BJ (cell line): ENCODE data around the gene MYOM1. TPM values are rescaled to one million over a fixed set of nuclear protein-coding genes. Genes with fewer than 3 reads are reported as not detected.

Experiments used
- CTCF ChIA-PET: fragments of 350-600 bp; formaldehyde crosslinking; extraction: SDS; loops from one replicate; lab custom pipeline; 2021; ENCODE audit warnings: antibody characterized with exemption, inconsistent platforms; lab: Yijun Ruan, JAX
- POLR2A ChIA-PET: fragments of 300-600 bp; sonication (Branson Sonifier 250); formaldehyde crosslinking; extraction: SDS; loops from one replicate; lab custom pipeline; 2021; ENCODE audit warnings: antibody characterized with exemption; lab: Charles Lee
- DNase-seq: peaks from one replicate; pipeline ENCODE4 v3.0.0-alpha.2; 2011; ENCODE audit warnings: low read depth
- H3K27me3 ChIP-seq: 2 replicates; pipeline ENCODE4 v1.6.0; 2011; ENCODE audit warnings: low read length; ENCODE audit not compliant: control insufficient read depth, insufficient read depth
- H3K36me3 ChIP-seq: 2 replicates; pipeline ENCODE4 v1.5.1; 2011; ENCODE audit warnings: low read length; ENCODE audit not compliant: control insufficient read depth, insufficient read depth
- H3K4me3 ChIP-seq: 2 replicates; pipeline ENCODE4 v1.5.1; 2011; ENCODE audit warnings: low read depth, mild to moderate bottlenecking, control low read depth, low read length
- CTCF ChIP-seq: IDR thresholded peaks from 2 replicates; pipeline ENCODE4 v1.5.1; 2011; ENCODE audit warnings: low read depth, mild to moderate bottlenecking, control low read depth, inconsistent platforms, low read length, moderate library complexity; ENCODE audit not compliant: insufficient read depth
- polyA plus RNA-seq: library from polyadenylated mRNA; depleted of rRNA; stranded (reverse); fragments of >200 nt; gene quantifications from 2 replicates; pipeline ENCODE4 v1.2.3, GENCODE V29; 2011

Gene MYOM1
- polyA plus RNA-seq, 1 experiment: 0.48 TPM

GRCh38 chr18:3252843-3253242 lies 33.1 kb upstream of the MYOM1 start:
- no peak for TF ChIP-seq CTCF
- peaks cover 5% of the 10 kb centered on the region for H3K36me3 ChIP-seq
- ChIA-PET POLR2A (interaction anchor here (1.2 kb wide), 1 partner anchor 201 kb away, joined by 4 read pairs; no protein-coding TSS in a partner anchor), CTCF (interaction anchor here (1.4 kb wide), 1 partner anchor 413 kb away, joined by 4 read pairs; no protein-coding TSS in a partner anchor)
- H3K4me3 ChIP-seq: no peak overlapping the region
- H3K27me3 ChIP-seq: no peaks in the 10 kb centered on the region
- no peak for DNase-seq

DNA sequence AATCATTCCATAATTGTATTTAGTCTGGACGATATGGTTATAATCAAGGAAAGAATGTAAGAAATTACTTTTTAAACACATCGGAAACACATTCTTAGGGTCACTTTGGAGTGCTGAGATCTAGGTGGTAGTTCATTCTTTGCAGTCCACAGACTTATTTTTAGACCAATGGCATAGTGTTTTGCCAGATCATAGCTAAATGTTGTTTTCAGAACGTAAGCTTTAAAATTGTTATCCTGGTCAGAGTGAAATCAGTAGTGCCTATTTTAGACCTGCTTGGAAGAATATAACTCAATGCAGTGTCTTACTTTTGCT lies 32.2 kb upstream of the MYOM1 start:
- no peak for DNase-seq
- ChIA-PET POLR2A (interaction anchor here (0.5 to 1.2 kb wide), 4 partner anchors 9 to 354 kb away, joined by 4 to 5 read pairs (median 4); no protein-coding TSS in a partner anchor), CTCF (interaction anchor here (1.4 to 1.9 kb wide), 2 partner anchors 9 to 414 kb away, joined by 3 to 9 read pairs; no protein-coding TSS in a partner anchor)
- TF ChIP-seq CTCF: no peak
- Histone ChIP-seq H3K27me3 (no peaks in the 10 kb centered on the region), H3K4me3 (no peak overlapping the region), H3K36me3 (peaks cover 4% of the 10 kb centered on the region)

DNA sequence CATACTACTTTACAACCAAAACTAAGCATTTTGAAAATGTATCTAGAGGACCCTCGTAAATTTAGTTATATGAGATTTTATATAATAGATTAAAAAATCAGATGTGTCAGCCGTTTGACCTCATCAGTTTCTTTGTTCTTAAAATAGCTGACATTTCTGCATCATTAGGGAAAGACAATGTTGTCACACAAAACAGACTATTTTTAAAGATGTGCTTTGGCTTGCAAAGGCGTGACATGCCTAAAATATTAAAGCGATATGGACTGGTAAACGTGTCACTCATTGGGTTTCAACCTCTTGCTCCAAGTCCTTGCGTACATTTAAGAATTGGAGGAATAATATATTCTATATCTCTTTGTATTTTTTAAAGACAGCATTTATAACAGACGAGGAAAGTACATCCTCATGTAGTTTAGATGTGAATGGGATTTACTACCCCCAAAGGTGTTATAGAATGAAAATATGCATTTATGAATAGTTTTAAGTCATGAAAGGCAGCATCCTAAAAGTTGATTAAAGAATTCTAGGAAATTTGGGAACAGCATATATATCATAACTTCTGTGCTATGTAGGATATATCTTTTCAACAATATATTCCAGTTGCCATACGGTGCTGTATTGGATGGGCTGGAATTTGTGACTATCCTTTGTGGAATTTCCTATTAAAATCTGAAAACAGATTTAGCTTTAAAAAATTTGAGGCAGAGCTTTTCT lies 31.6 kb upstream of the MYOM1 start:
- H3K36me3 ChIP-seq: peaks cover 4% of the 10 kb centered on the region
- no peak for TF ChIP-seq CTCF
- CTCF ChIA-PET: interaction anchor here (1.1 to 1.9 kb wide), 3 partner anchors 9 to 415 kb away, joined by 3 to 9 read pairs (median 3); no protein-coding TSS in a partner anchor

DNA sequence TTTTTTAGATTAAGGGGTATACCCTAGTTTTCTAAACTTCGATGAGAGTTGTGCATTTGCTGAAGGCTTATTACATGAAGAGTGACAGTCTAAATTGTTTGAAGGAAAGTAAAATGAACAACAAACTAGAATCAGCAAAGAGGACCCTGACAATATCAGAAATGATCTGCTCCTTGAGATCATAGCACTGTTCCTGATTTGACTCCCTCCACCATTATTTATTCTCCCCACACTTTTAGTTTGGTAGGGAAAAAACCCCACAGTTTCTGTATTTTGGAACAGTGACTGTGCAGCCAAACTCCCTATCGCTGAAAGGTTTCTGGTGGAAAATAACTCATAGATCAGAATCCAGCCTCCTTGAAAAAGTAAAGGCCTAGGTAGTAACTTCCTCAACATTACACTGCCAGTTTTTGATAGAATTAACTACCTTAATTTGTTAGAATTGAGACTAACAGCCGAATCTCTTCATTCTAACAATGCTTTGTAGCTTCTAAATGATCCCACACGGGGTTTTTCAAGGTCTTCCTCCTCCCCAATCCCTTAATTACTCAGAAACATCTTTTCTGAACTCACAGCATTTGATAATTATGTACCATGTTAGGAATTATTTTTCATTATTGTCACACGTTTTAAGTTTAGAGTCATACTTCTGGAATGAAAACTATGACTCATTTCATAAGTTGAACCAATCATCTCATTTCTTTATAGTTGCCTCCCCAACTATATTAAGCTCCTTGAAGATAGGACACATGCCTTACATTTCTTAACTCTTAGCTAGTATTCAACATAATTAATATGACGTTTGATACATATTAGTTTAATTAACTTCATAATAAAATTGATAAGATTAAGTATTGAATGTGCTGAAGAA lies 30.7 kb upstream of the MYOM1 start:
- POLR2A ChIA-PET: interaction anchor here (0.5 to 1.0 kb wide), 3 partner anchors 197 to 438 kb away, joined by 4 to 21 read pairs (median 7); no protein-coding TSS in a partner anchor
- no peak for DNase-seq
- Histone ChIP-seq H3K27me3 (no peaks in the 10 kb centered on the region), H3K4me3 (peak overlapping the region; percentile 95; the same call in 1 of the 2 replicates), H3K36me3 (peaks cover 2% of the 10 kb centered on the region; the same call in 1 of the 2 replicates)
- no peak for TF ChIP-seq CTCF
- CTCF ChIA-PET: interaction anchor here (1.1 to 1.9 kb wide), 2 partner anchors 12 to 416 kb away, joined by 3 to 9 read pairs; no protein-coding TSS in a partner anchor

More for the DNA sequence above, 31.6 kb upstream of the MYOM1 start:
- H3K4me3 ChIP-seq: no peak overlapping the region
- no peak for DNase-seq
- H3K27me3 ChIP-seq: no peaks in the 10 kb centered on the region
- POLR2A ChIA-PET: interaction anchor here (0.5 to 1.2 kb wide), 5 partner anchors 10 to 438 kb away, joined by 4 to 21 read pairs (median 4); no protein-coding TSS in a partner anchor
